GOT3 (cell line): ENCODE measurements around the gene PEA15.

Source experiments
- DNase-seq: peaks from one replicate; lab custom pipeline; 2025; ENCODE audit warnings: mixed read lengths; lab: John Stamatoyannopoulos, UW

Gene PEA15

GRCh38 chr1:160205242-160206035 lies at the start of gene PEA15:
PEA15 (plus strand) TSS chr1:160205384; CDS start chr1:160211545, 6,161 bp downstream.
- no peak for DNase-seq

GRCh38 chr1:160156361-160156760 lies 48.8 kb upstream of the PEA15 start:
- DNase-seq: no peak

- no peak for DNase-seq
Measured at GRCh38 chr1:160157174-160157573, 48.0 kb upstream of the PEA15 start.

GRCh38 chr1:160158031-160158430 lies 47.2 kb upstream of the PEA15 start:
- DNase-seq: no peak

GRCh38 chr1:160158534-160158933 lies 46.6 kb upstream of the PEA15 start:
- no peak for DNase-seq

- DNase-seq: no peak
Measured at GRCh38 chr1:160159846-160160245, 45.3 kb upstream of the PEA15 start.

- DNase-seq: no peak
Measured at GRCh38 chr1:160161965-160162705, 43.0 kb upstream of the PEA15 start.

GRCh38 chr1:160162931-160163330 lies 42.3 kb upstream of the PEA15 start:
- no peak for DNase-seq

GRCh38 chr1:160163615-160164014 lies 41.6 kb upstream of the PEA15 start:
- no peak for DNase-seq

GRCh38 chr1:160164121-160164520 lies 41.1 kb upstream of the PEA15 start:
- no peak for DNase-seq

- DNase-seq: no peak
Measured at GRCh38 chr1:160166166-160166868, 38.9 kb upstream of the PEA15 start.

GRCh38 chr1:160167056-160167455 lies 38.1 kb upstream of the PEA15 start:
- DNase-seq: no peak

- DNase-seq: no peak
Measured at GRCh38 chr1:160167580-160167979, 37.6 kb upstream of the PEA15 start.

- DNase-seq: no peak
Measured at GRCh38 chr1:160168016-160168415, 37.2 kb upstream of the PEA15 start.

- DNase-seq: peak; percentile 44
Measured at GRCh38 chr1:160168609-160169369, 36.4 kb upstream of the PEA15 start.

- no peak for DNase-seq
Measured at GRCh38 chr1:160169553-160170399, 35.4 kb upstream of the PEA15 start.

GRCh38 chr1:160171354-160171753 lies 33.8 kb upstream of the PEA15 start:
- DNase-seq: no peak

- DNase-seq: no peak
Measured at GRCh38 chr1:160171980-160172379, 33.2 kb upstream of the PEA15 start.

- DNase-seq: no peak
Measured at GRCh38 chr1:160177231-160177630, 28.0 kb upstream of the PEA15 start.

GRCh38 chr1:160177667-160178066 lies 27.5 kb upstream of the PEA15 start:
- DNase-seq: no peak

GRCh38 chr1:160178731-160179130 lies 26.5 kb upstream of the PEA15 start:
- DNase-seq: no peak
